ENCODE results near the gene YBEY.

The YBEY gene

DNA sequence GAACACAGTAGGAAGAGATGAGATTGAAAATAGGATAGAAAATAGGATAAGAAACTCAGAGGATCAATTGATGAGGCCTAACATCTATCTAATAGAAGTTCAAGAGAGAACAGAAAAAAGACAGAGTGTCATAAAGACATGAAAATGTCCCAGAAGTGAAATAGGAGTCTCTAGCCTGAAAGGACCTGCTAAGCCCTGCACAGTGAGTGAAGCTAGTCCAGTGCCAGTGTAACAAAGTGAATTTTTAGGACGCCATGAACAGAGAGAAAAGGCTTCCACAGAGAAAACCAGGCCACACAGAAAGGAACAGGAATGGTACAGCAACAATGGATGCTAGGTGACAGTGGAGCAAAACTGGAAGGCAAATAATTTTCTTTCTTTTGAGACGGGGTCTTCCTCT is 37.3 kb upstream of the YBEY start:
- Histone ChIP-seq H3K4me3 (ENCODE audit: low read depth, low read length) (no peak overlapping the region), H3K36me3 (replicated peaks) (peaks cover 65% of the 10 kb centered on the region), H3K27me3 (replicated peaks) (no peaks in the 10 kb centered on the region), H3K27ac (no peak overlapping the region)
- in situ Hi-C loops (cut with HindIII; ENCODE audit: low pct_ligation_motif_present, low sequenced_read_pairs) = no loop called here
- no peak for TF ChIP-seq CTCF (IDR thresholded peaks at IDR 0.05; ENCODE audit: low read depth, low read length, missing control alignments)
- DNase-seq = no peak

- no peak for TF ChIP-seq CTCF (IDR thresholded peaks at IDR 0.05; ENCODE audit: low read depth, low read length, missing control alignments)
- peaks cover 65% of the 10 kb centered on the region for H3K36me3 ChIP-seq (replicated peaks)
- in situ Hi-C loops (cut with HindIII; ENCODE audit: low pct_ligation_motif_present, low sequenced_read_pairs) = no loop called here
- H3K27me3 ChIP-seq (replicated peaks) = no peaks in the 10 kb centered on the region
- H3K27ac ChIP-seq = no peak overlapping the region
- no peak for DNase-seq
- H3K4me3 ChIP-seq (ENCODE audit: low read depth, low read length) = no peak overlapping the region
These were observed 35.9 kb upstream of the YBEY start for GRCh38 chr21:46250146-46250725.

- no peak overlapping the region for H3K27ac ChIP-seq
- in situ Hi-C loops (cut with HindIII; ENCODE audit: low pct_ligation_motif_present, low sequenced_read_pairs) = no loop called here
- H3K27me3 ChIP-seq (replicated peaks) = no peaks in the 10 kb centered on the region
- H3K4me3 ChIP-seq (ENCODE audit: low read depth, low read length) = no peak overlapping the region
- H3K36me3 ChIP-seq (replicated peaks) = peaks cover 67% of the 10 kb centered on the region
- TF ChIP-seq CTCF (IDR thresholded peaks at IDR 0.05; ENCODE audit: low read depth, low read length, missing control alignments) = no peak
- no peak for DNase-seq
These were observed 33.3 kb upstream of the YBEY start for GRCh38 chr21:46252840-46253239.

- no peak for TF ChIP-seq CTCF (IDR thresholded peaks at IDR 0.05; ENCODE audit: low read depth, low read length, missing control alignments)
- Histone ChIP-seq H3K36me3 (replicated peaks) (peaks cover 75% of the 10 kb centered on the region), H3K27ac (no peak overlapping the region), H3K4me3 (ENCODE audit: low read depth, low read length) (no peak overlapping the region), H3K27me3 (replicated peaks) (no peaks in the 10 kb centered on the region)
- DNase-seq = no peak
- in situ Hi-C loops (cut with HindIII; ENCODE audit: low pct_ligation_motif_present, low sequenced_read_pairs) = no loop called here
These were observed 32.5 kb upstream of the YBEY start for GRCh38 chr21:46253610-46254124.

- DNase-seq = no peak
- Histone ChIP-seq H3K4me3 (ENCODE audit: low read depth, low read length) (no peak overlapping the region), H3K27me3 (replicated peaks) (no peaks in the 10 kb centered on the region), H3K27ac (no peak overlapping the region), H3K36me3 (replicated peaks) (peaks cover 80% of the 10 kb centered on the region)
- no peak for TF ChIP-seq CTCF (IDR thresholded peaks at IDR 0.05; ENCODE audit: low read depth, low read length, missing control alignments)
- in situ Hi-C loops (cut with HindIII; ENCODE audit: low pct_ligation_motif_present, low sequenced_read_pairs) = no loop called here
These were observed 31.8 kb upstream of the YBEY start for GRCh38 chr21:46254208-46254975.

All from brain microvascular endothelial cell (primary cell).